ENCODE measurements around the gene ASPG. TPM values are rescaled to one million over a fixed set of nuclear protein-coding genes. Genes with fewer than 3 reads are reported as not detected.

The ASPG gene
- polyA plus RNA-seq, 1 donor from 2014 or later: 0.16 TPM

DNA sequence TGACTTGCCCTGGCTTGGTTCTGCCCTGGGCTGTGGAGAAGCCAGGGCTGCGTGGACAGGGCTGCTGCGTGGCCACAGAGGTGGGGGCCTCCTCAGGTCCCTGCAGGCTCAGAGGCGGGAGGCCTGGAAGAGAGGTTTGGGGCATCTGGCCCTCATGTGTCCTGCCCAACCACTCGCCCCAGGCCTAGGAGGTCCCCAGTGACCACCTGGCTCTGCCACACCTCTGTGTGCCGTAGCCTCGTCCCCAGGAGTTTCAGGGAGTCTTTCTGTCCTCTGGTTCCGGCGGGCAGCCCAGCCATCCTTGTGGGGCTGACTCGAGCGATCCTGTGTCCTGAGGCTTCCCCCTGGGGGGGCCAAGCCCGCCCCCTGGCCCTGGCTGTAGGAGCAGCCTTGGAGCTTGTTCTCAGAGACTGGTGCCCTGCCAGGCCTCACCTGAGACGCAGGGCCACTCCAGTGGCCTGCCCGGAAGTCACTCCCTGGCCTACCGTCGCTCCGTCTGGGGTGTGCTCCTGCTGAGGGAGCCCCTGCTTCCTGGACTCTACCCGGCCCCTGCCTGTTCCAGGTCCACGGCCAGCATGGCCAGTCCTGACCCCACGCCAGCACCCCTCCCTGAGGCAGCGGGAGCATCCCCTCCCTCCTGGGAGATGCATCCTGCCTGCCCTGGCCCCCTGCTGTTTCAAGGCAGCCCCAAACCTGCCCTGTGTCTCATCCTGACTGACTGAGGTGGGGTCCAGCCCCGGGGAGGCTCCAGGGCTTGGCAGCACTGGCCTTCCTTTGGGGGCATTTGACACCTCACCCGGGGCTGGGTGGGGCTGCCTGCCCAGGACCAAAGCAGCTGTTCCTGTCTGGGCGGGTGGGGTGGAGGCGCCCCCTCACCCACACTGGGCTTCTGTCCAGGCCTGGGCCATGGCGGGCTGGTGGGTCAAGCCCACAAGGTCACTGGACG lies 13.9 kb downstream of the ASPG start:
- Histone ChIP-seq H3K4me2 (ENCODE audit: low read length) (no peak overlapping the region), H2AFZ (ENCODE audit: low read depth, low read length) (no peak overlapping the region), H3K9ac (ENCODE audit: low read length) (no peak overlapping the region), H3K9me3 (ENCODE audit: low read length) (no peaks in the 10 kb centered on the region), H3K27me3 (ENCODE audit: insufficient read depth, low read depth, low read length) (no peaks in the 10 kb centered on the region), H3K4me3 (ENCODE audit: low read length) (no peak overlapping the region), H3F3A (ENCODE audit: insufficient read depth, low read length, poor library complexity, severe bottlenecking) (no peaks in the 10 kb centered on the region), H4K20me1 (ENCODE audit: insufficient read depth) (no peaks in the 10 kb centered on the region), H3K27ac (ENCODE audit: low read length) (no peak overlapping the region), H3K9me2 (ENCODE audit: insufficient read depth, low read length) (no peaks in the 10 kb centered on the region), H3K36me3 (ENCODE audit: insufficient read depth, low read length) (no peaks in the 10 kb centered on the region), H3K79me2 (replicated peaks; ENCODE audit: insufficient read depth, low read length) (no peaks in the 10 kb centered on the region)
- TF ChIP-seq, protein P1, sequence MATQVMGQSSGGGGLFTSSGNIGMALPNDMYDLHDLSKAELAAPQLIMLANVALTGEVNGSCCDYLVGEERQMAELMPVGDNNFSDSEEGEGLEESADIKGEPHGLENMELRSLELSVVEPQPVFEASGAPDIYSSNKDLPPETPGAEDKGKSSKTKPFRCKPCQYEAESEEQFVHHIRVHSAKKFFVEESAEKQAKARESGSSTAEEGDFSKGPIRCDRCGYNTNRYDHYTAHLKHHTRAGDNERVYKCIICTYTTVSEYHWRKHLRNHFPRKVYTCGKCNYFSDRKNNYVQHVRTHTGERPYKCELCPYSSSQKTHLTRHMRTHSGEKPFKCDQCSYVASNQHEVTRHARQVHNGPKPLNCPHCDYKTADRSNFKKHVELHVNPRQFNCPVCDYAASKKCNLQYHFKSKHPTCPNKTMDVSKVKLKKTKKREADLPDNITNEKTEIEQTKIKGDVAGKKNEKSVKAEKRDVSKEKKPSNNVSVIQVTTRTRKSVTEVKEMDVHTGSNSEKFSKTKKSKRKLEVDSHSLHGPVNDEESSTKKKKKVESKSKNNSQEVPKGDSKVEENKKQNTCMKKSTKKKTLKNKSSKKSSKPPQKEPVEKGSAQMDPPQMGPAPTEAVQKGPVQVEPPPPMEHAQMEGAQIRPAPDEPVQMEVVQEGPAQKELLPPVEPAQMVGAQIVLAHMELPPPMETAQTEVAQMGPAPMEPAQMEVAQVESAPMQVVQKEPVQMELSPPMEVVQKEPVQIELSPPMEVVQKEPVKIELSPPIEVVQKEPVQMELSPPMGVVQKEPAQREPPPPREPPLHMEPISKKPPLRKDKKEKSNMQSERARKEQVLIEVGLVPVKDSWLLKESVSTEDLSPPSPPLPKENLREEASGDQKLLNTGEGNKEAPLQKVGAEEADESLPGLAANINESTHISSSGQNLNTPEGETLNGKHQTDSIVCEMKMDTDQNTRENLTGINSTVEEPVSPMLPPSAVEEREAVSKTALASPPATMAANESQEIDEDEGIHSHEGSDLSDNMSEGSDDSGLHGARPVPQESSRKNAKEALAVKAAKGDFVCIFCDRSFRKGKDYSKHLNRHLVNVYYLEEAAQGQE (IDR thresholded peaks at IDR 0.05; ENCODE audit: borderline replicate concordance): no peak
- no peak for TF ChIP-seq TAF1 (IDR thresholded peaks at IDR 0.05; ENCODE audit: low read depth)
- TF ChIP-seq, protein P2, sequence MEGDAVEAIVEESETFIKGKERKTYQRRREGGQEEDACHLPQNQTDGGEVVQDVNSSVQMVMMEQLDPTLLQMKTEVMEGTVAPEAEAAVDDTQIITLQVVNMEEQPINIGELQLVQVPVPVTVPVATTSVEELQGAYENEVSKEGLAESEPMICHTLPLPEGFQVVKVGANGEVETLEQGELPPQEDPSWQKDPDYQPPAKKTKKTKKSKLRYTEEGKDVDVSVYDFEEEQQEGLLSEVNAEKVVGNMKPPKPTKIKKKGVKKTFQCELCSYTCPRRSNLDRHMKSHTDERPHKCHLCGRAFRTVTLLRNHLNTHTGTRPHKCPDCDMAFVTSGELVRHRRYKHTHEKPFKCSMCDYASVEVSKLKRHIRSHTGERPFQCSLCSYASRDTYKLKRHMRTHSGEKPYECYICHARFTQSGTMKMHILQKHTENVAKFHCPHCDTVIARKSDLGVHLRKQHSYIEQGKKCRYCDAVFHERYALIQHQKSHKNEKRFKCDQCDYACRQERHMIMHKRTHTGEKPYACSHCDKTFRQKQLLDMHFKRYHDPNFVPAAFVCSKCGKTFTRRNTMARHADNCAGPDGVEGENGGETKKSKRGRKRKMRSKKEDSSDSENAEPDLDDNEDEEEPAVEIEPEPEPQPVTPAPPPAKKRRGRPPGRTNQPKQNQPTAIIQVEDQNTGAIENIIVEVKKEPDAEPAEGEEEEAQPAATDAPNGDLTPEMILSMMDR (IDR thresholded peaks at IDR 0.05; ENCODE audit: poor library complexity, severe bottlenecking): no peak
- TF ChIP-seq EP300 (conservative IDR thresholded peaks at IDR 0.05; ENCODE audit: poor library complexity, severe bottlenecking): no peak
- no peak for TF ChIP-seq SMC3 (conservative IDR thresholded peaks at IDR 0.05; ENCODE audit: poor library complexity)
- no peak for TF ChIP-seq RAD21 (conservative IDR thresholded peaks at IDR 0.05)
- TF ChIP-seq MXI1 (conservative IDR thresholded peaks at IDR 0.05; ENCODE audit: poor library complexity, severe bottlenecking): no peak
- no peak for TF ChIP-seq EZH2 (IDR thresholded peaks at IDR 0.05; ENCODE audit: borderline replicate concordance, insufficient read depth, low read length, poor library complexity, severe bottlenecking)
- no peak for TF ChIP-seq POLR2AphosphoS5 (IDR thresholded peaks at IDR 0.05)

DNA sequence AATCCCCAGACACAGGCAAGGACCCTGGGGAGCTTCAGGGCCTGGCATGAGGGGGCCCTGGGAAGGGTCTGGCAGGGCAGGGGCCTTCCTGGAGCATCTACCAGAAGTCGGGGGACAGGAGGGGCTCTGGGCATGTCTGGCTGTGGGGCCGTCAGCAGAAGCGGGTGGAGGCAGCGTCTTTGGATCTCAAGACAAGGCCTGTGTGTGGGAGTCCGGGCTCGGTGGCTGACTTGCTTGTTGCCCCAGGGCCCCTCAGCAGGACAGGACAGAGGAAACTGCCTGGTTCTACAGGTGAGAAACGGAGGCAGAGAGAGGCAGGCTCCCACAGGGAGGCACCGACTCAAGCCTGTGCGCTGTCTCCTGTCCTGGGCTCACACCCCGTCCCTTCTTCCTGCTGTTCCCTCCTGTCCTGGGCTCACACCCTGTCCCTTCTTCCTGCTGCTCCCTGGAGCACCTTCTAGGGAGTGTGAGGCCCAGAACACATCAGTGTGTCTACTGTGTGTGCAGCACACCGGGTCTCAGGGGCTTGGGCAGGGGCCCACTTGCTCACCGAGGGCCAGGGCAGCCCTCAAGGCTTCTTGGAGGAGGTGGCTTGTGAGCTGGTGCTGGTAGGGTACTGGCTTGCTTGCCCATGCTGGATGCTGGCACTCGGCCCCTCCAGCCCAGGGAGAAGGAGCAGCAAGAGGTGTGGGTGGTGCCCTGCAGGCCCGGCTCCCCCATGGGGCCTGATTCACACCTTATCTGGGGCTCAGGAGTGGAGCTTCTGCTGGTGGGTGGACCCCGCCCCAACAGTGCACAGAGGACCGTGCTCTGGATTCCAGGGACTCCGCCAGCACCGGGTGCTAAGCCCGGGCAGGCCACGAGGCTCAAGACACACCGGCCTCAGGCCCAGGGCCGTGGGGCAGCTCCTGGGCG lies 14.9 kb downstream of the ASPG start:
- H3K9me3 ChIP-seq (ENCODE audit: low read length): no peaks in the 10 kb centered on the region
- no peaks in the 10 kb centered on the region for H4K20me1 ChIP-seq (ENCODE audit: insufficient read depth)
- H3K27me3 ChIP-seq (ENCODE audit: insufficient read depth, low read depth, low read length): no peaks in the 10 kb centered on the region
- no peak overlapping the region for H3K4me3 ChIP-seq (ENCODE audit: low read length)
- TF ChIP-seq MXI1 (conservative IDR thresholded peaks at IDR 0.05; ENCODE audit: poor library complexity, severe bottlenecking) (no peak), POLR2AphosphoS5 (IDR thresholded peaks at IDR 0.05) (no peak), EP300 (conservative IDR thresholded peaks at IDR 0.05; ENCODE audit: poor library complexity, severe bottlenecking) (no peak), SMC3 (conservative IDR thresholded peaks at IDR 0.05; ENCODE audit: poor library complexity) (no peak), TAF1 (IDR thresholded peaks at IDR 0.05; ENCODE audit: low read depth) (no peak), EZH2 (IDR thresholded peaks at IDR 0.05; ENCODE audit: borderline replicate concordance, insufficient read depth, low read length, poor library complexity, severe bottlenecking) (no peak), RAD21 (conservative IDR thresholded peaks at IDR 0.05) (no peak)
- TF ChIP-seq, protein P1 (IDR thresholded peaks at IDR 0.05; ENCODE audit: borderline replicate concordance): no peak
- TF ChIP-seq, protein P2 (IDR thresholded peaks at IDR 0.05; ENCODE audit: poor library complexity, severe bottlenecking): no peak
- H3K9ac ChIP-seq (ENCODE audit: low read length): no peak overlapping the region
- H3K9me2 ChIP-seq (ENCODE audit: insufficient read depth, low read length): no peaks in the 10 kb centered on the region
- no peaks in the 10 kb centered on the region for H3K36me3 ChIP-seq (ENCODE audit: insufficient read depth, low read length)
- H3K4me2 ChIP-seq (ENCODE audit: low read length): no peak overlapping the region
- H3K27ac ChIP-seq (ENCODE audit: low read length): no peak overlapping the region
- H3K79me2 ChIP-seq (replicated peaks; ENCODE audit: insufficient read depth, low read length): no peaks in the 10 kb centered on the region
- no peak overlapping the region for H2AFZ ChIP-seq (ENCODE audit: low read depth, low read length)
- no peaks in the 10 kb centered on the region for H3F3A ChIP-seq (ENCODE audit: insufficient read depth, low read length, poor library complexity, severe bottlenecking)

Measured in neural cell (in vitro differentiated cells).